Gastroesophageal sphincter (tissue), 4 donors: ENCODE results near the gene RBM19. TPM values are rescaled to one million over a fixed set of nuclear protein-coding genes. Genes with fewer than 3 reads are reported as not detected.

Experiments
- ATAC-seq: fragments of 150-250 bp; one replicate; pipeline ENCODE4 v1.9.1; 2016; ENCODE audit warnings: mild to moderate bottlenecking, moderate library complexity
- H3K27ac ChIP-seq, 4 donors: fragments of 200-600 bp; sonication (generic) in 3 of 4; 1 replicate in 3 of 4; 2 replicates in 1 of 4; pipeline ENCODE4 v1.5.1; 2016 to 2019
- H3K27me3 ChIP-seq: fragments of 200-600 bp; sonication (generic); one replicate; pipeline ENCODE4 v1.5.1; 2019
- H3K36me3 ChIP-seq, 2 donors: fragments of 200-600 bp; sonication (generic); one replicate each; pipeline ENCODE4 v1.5.1; 2019; ENCODE audit warnings: control low read depth in 1 of 2
- H3K4me1 ChIP-seq, 3 donors: fragments of 200-600 bp; sonication (generic); 1 replicate in 2 of 3; 2 replicates in 1 of 3; pipeline ENCODE4 v1.5.1; 2016 to 2019; ENCODE audit warnings: control low read depth in 2 of 3
- H3K4me3 ChIP-seq, 2 donors: fragments of 200-600 bp; sonication (generic); one replicate each; pipeline ENCODE4 v1.5.1; 2019; ENCODE audit warnings: mild to moderate bottlenecking in 1 of 2, moderate library complexity in 1 of 2
- H3K9me3 ChIP-seq, 3 donors: fragments of 200-600 bp; sonication (generic); one replicate each; pipeline ENCODE4 v1.5.1; 2017 to 2019; ENCODE audit warnings: control low read depth in 2 of 3
- EP300 ChIP-seq: sonication (generic); formaldehyde crosslinking; IDR thresholded peaks from one replicate; pipeline ENCODE4 v1.6.1; 2017; ENCODE audit warnings: antibody characterized with exemption, mild to moderate bottlenecking
- POLR2A ChIP-seq, 2 donors: fragments of 450-650 bp; IDR thresholded peaks; one replicate each; pipeline ENCODE4 v1.6.1; 2017; ENCODE audit warnings: antibody characterized with exemption in 2 of 2, mild to moderate bottlenecking in 2 of 2, moderate library complexity in 1 of 2
- POLR2AphosphoS5 ChIP-seq: sonication (generic); formaldehyde crosslinking; IDR thresholded peaks from one replicate; pipeline ENCODE4 v1.6.1; 2017; ENCODE audit warnings: antibody characterized with exemption
- WGBS, 2 donors: methylation state at CpG; one replicate each; pipeline ENCODE4 v1.1.5; 2018; ENCODE audit warnings: low coverage in 1 of 2; 5-methylcytosine and 5-hydroxymethylcytosine counted together
- total RNA-seq, 4 donors: library from RNA; depleted of rRNA; stranded (reverse); fragments of >200 nt; gene quantifications; one replicate each; pipeline ENCODE4 v1.1.0, GENCODE V29; 2016
- TF ChIP-seq, protein P1 (sequence below), 4 experiments: fragments of 200-600 bp in 2 of 4; fragments of 450-650 bp in 2 of 4; sonication (generic) in 1 of 4; IDR thresholded peaks; one replicate each; pipeline ENCODE4 v1.5.1; 2017 to 2019; ENCODE audit warnings: antibody characterized with exemption in 4 of 4, mild to moderate bottlenecking in 2 of 4, moderate library complexity in 2 of 4

RBM19 gene
- total RNA-seq, 4 donors from 2014 or later, result 24.5 to 45.3 (median 33.9) TPM

DNA sequence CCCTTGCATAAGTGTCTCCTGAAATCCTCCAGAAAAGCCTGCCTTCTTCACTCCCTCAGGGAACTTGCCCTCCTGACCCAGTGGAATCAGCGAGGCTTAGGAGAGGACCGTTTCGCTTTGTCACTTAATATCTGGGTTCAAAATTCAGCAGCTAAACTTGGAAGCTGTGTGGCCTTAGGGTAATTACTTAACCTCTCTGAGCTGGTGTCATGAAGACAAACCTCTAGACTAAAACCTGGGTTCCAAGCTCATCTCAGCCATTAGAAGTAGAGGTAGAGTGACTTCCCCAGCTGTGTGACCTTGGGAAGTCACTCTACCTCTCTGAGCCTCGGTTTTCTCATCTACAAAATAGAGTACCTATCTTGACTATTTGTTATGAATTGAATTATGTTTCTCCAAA is 18.3 kb upstream of the RBM19 start:
- Histone ChIP-seq H3K27me3 (peaks cover 49% of the 10 kb centered on the region), H3K9me3 (no peaks in the 10 kb centered on the region), H3K4me3 (no peak overlapping the region), H3K4me1 (no peaks in the 10 kb centered on the region), H3K36me3 (no peaks in the 10 kb centered on the region), H3K27ac (no peak overlapping the region)
- WGBS, 2 donors, result 85 to 100% methylated on average over 1 to 4 of the region's 4 CpGs
- no peak for ATAC-seq
- TF ChIP-seq POLR2AphosphoS5 (no peak), POLR2A (IDR thresholded peaks at IDR 0.05) (no peak), EP300 (no peak)
- TF ChIP-seq, protein P1, sequence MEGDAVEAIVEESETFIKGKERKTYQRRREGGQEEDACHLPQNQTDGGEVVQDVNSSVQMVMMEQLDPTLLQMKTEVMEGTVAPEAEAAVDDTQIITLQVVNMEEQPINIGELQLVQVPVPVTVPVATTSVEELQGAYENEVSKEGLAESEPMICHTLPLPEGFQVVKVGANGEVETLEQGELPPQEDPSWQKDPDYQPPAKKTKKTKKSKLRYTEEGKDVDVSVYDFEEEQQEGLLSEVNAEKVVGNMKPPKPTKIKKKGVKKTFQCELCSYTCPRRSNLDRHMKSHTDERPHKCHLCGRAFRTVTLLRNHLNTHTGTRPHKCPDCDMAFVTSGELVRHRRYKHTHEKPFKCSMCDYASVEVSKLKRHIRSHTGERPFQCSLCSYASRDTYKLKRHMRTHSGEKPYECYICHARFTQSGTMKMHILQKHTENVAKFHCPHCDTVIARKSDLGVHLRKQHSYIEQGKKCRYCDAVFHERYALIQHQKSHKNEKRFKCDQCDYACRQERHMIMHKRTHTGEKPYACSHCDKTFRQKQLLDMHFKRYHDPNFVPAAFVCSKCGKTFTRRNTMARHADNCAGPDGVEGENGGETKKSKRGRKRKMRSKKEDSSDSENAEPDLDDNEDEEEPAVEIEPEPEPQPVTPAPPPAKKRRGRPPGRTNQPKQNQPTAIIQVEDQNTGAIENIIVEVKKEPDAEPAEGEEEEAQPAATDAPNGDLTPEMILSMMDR (IDR thresholded peaks at IDR 0.05), result no peak

- Histone ChIP-seq H3K27me3 (peaks cover 54% of the 10 kb centered on the region), H3K9me3 (no peaks in the 10 kb centered on the region), H3K4me3 (no peak overlapping the region), H3K4me1 (no peaks in the 10 kb centered on the region), H3K27ac (no peak overlapping the region), H3K36me3 (no peaks in the 10 kb centered on the region)
- TF ChIP-seq EP300 (no peak), POLR2A (IDR thresholded peaks at IDR 0.05) (no peak), POLR2AphosphoS5 (no peak)
- TF ChIP-seq, protein P1 (IDR thresholded peaks at IDR 0.05), result no peak
- no peak for ATAC-seq
- WGBS, 2 donors, result 44 to 55% methylated on average over 3 of the region's 4 CpGs
These were observed 17.8 kb upstream of the RBM19 start for GRCh38 chr12:113983777-113984448.

GRCh38 chr12:113983265-113983664 is 17.1 kb upstream of the RBM19 start:
- H3K27ac ChIP-seq, result no peak overlapping the region
- no peaks in the 10 kb centered on the region for H3K36me3 ChIP-seq
- ATAC-seq, result no peak
- no peaks in the 10 kb centered on the region for H3K9me3 ChIP-seq
- TF ChIP-seq EP300 (no peak), POLR2AphosphoS5 (no peak)
- TF ChIP-seq, protein P1 (IDR thresholded peaks at IDR 0.05), result no peak
- H3K4me3 ChIP-seq, result no peak overlapping the region
- 35 to 43% methylated on average over 2 of the region's 2 CpGs for whole genome bisulfite sequencing, 2 donors
- no peaks in the 10 kb centered on the region for H3K4me1 ChIP-seq
- peaks cover 60% of the 10 kb centered on the region for H3K27me3 ChIP-seq

DNA sequence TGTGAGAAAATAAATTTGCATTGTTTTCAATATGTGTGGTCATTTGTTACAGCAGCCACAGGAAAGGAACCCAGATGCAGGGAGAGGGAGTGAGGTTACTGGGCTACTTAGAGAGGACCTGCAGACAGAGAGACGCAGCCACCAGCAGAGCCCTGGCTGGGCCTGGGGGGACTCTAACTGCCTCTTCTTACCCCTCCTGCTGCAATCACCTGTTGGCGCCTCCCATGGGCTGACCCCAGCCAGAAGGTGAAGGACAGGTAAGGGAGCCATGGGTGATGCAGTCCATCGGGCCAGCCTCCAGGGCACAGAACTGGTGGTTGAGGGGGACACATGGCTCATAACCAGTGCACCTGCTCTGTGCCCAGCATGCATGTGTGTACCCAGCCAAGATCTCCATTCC is 15.8 kb upstream of the RBM19 start:
- H3K27me3 ChIP-seq, result peaks cover 60% of the 10 kb centered on the region
- no peak overlapping the region for H3K4me3 ChIP-seq
- no peaks in the 10 kb centered on the region for H3K4me1 ChIP-seq
- no peak overlapping the region for H3K27ac ChIP-seq
- ATAC-seq, result no peak
- TF ChIP-seq EP300 (no peak), POLR2A (IDR thresholded peaks at IDR 0.05) (no peak)
- TF ChIP-seq, protein P1 (IDR thresholded peaks at IDR 0.05), result no peak
- H3K9me3 ChIP-seq, result no peaks in the 10 kb centered on the region
- H3K36me3 ChIP-seq, result no peaks in the 10 kb centered on the region
- WGBS, 2 donors, result 100% methylated on average over 2 of the region's 3 CpGs; no CpG with 5 or more reads in 1 of the 2 donors
